Measurements from ENCODE around the gene GTF2A1L. TPM values are rescaled to one million over a fixed set of nuclear protein-coding genes. Genes with fewer than 3 reads are reported as not detected.
A peak's percentile ranks its signal among the peaks of the same experiment; 100 is the strongest.

GTF2A1L gene
- polyA plus RNA-seq, 1 donor from 2014 or later = 0.51 TPM

- H3K9ac ChIP-seq (ENCODE audit: low read length) = no peak overlapping the region
- no peak overlapping the region for H3K4me2 ChIP-seq (ENCODE audit: low read length)
- H3K79me2 ChIP-seq (replicated peaks; ENCODE audit: insufficient read depth, low read length) = no peaks in the 10 kb centered on the region
- no peaks in the 10 kb centered on the region for H3K9me3 ChIP-seq (ENCODE audit: low read length)
- TF ChIP-seq CTCF (IDR thresholded peaks at IDR 0.05; ENCODE audit: poor library complexity, severe bottlenecking) = no peak
- no peak for TF ChIP-seq MXI1 (conservative IDR thresholded peaks at IDR 0.05; ENCODE audit: poor library complexity, severe bottlenecking)
- TF ChIP-seq TAF1 (IDR thresholded peaks at IDR 0.05; ENCODE audit: low read depth) = no peak
- peak; percentile 42 for TF ChIP-seq SMC3 (conservative IDR thresholded peaks at IDR 0.05; ENCODE audit: poor library complexity)
- TF ChIP-seq REST (IDR thresholded peaks at IDR 0.05; ENCODE audit: borderline replicate concordance) = no peak
- peak overlapping the region; percentile 7 for H3K27ac ChIP-seq (ENCODE audit: low read length)
- H3K36me3 ChIP-seq (ENCODE audit: insufficient read depth, low read length) = no peaks in the 10 kb centered on the region
- no peaks in the 10 kb centered on the region for H3K9me2 ChIP-seq (ENCODE audit: insufficient read depth, low read length)
- no peaks in the 10 kb centered on the region for H4K20me1 ChIP-seq (ENCODE audit: insufficient read depth)
- no peak overlapping the region for H3K4me3 ChIP-seq (ENCODE audit: low read length)
- no peak overlapping the region for H2AFZ ChIP-seq (ENCODE audit: low read depth, low read length)
- H3F3A ChIP-seq (ENCODE audit: insufficient read depth, low read length, poor library complexity, severe bottlenecking) = no peaks in the 10 kb centered on the region
- no peaks in the 10 kb centered on the region for H3K27me3 ChIP-seq (ENCODE audit: insufficient read depth, low read depth, low read length)
Observed at GRCh38 chr2:48601349-48601748, 16.3 kb upstream of the GTF2A1L start.

- H3K27ac ChIP-seq (ENCODE audit: low read length) = no peak overlapping the region
- H3K9me2 ChIP-seq (ENCODE audit: insufficient read depth, low read length) = no peaks in the 10 kb centered on the region
- TF ChIP-seq RAD21 (conservative IDR thresholded peaks at IDR 0.05) (no peak), MXI1 (conservative IDR thresholded peaks at IDR 0.05; ENCODE audit: poor library complexity, severe bottlenecking) (no peak), SMC3 (conservative IDR thresholded peaks at IDR 0.05; ENCODE audit: poor library complexity) (no peak), REST (IDR thresholded peaks at IDR 0.05; ENCODE audit: borderline replicate concordance) (no peak), TAF1 (IDR thresholded peaks at IDR 0.05; ENCODE audit: low read depth) (no peak), EZH2 (IDR thresholded peaks at IDR 0.05; ENCODE audit: borderline replicate concordance, insufficient read depth, low read length, poor library complexity, severe bottlenecking) (no peak), CTCF (IDR thresholded peaks at IDR 0.05; ENCODE audit: poor library complexity, severe bottlenecking) (no peak), POLR2AphosphoS5 (IDR thresholded peaks at IDR 0.05) (no peak), EP300 (conservative IDR thresholded peaks at IDR 0.05; ENCODE audit: poor library complexity, severe bottlenecking) (no peak)
- no peak overlapping the region for H3K9ac ChIP-seq (ENCODE audit: low read length)
- H4K20me1 ChIP-seq (ENCODE audit: insufficient read depth) = no peaks in the 10 kb centered on the region
- H3K4me3 ChIP-seq (ENCODE audit: low read length) = no peak overlapping the region
- H3F3A ChIP-seq (ENCODE audit: insufficient read depth, low read length, poor library complexity, severe bottlenecking) = no peaks in the 10 kb centered on the region
- H3K9me3 ChIP-seq (ENCODE audit: low read length) = no peaks in the 10 kb centered on the region
- H3K36me3 ChIP-seq (ENCODE audit: insufficient read depth, low read length) = no peaks in the 10 kb centered on the region
- no peaks in the 10 kb centered on the region for H3K27me3 ChIP-seq (ENCODE audit: insufficient read depth, low read depth, low read length)
- no peak overlapping the region for H2AFZ ChIP-seq (ENCODE audit: low read depth, low read length)
- no peak overlapping the region for H3K4me2 ChIP-seq (ENCODE audit: low read length)
- H3K79me2 ChIP-seq (replicated peaks; ENCODE audit: insufficient read depth, low read length) = no peaks in the 10 kb centered on the region
Observed at GRCh38 chr2:48605482-48606175, 12.0 kb upstream of the GTF2A1L start.
